Measurements from ENCODE around the gene LTBP1.

DNA sequence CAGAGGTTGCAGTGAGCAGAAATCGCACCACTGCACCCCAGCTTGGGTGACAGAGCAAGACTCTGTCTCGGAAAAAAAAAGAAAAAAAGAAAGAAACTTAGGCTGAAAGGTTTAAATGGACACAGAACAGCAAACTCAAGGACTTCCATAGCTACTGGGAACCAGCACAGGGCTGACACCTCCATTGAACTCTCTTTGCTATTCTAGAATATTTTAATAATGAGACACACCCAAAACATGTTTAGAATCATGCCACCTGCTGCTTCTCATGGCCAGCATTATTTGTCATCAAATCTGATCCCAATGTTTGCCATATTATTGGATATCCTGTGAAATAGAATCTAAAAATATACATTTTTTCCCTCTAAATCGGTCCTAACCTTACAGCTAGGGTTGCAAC, 42.7 kb upstream of the LTBP1 start:
- TF ChIP-seq, protein P1, sequence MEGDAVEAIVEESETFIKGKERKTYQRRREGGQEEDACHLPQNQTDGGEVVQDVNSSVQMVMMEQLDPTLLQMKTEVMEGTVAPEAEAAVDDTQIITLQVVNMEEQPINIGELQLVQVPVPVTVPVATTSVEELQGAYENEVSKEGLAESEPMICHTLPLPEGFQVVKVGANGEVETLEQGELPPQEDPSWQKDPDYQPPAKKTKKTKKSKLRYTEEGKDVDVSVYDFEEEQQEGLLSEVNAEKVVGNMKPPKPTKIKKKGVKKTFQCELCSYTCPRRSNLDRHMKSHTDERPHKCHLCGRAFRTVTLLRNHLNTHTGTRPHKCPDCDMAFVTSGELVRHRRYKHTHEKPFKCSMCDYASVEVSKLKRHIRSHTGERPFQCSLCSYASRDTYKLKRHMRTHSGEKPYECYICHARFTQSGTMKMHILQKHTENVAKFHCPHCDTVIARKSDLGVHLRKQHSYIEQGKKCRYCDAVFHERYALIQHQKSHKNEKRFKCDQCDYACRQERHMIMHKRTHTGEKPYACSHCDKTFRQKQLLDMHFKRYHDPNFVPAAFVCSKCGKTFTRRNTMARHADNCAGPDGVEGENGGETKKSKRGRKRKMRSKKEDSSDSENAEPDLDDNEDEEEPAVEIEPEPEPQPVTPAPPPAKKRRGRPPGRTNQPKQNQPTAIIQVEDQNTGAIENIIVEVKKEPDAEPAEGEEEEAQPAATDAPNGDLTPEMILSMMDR (IDR thresholded peaks at IDR 0.05): no peak
- TF ChIP-seq POLR2A (IDR thresholded peaks at IDR 0.05): no peak
